Central memory CD8-positive, alpha-beta T cell (primary cell): ENCODE measurements around the gene C2CD2L.
"Not testable (repeated sequence)": the region's sequence is repeated elsewhere in the genome, so short reads cannot be mapped to it uniquely, and the experiment has no call there.

Source experiments
- ATAC-seq: fragments of 150-1000 bp; cut with Tn5 transposase; replicated peaks from 2 replicates; pipeline ENCODE4 v1.10.0; 2022; ENCODE audit warnings: mild to moderate bottlenecking, moderate FRiP score, moderate number of reproducible peaks; ENCODE audit not compliant: poor library complexity, severe bottlenecking; ENCODE audit errors: extremely low read depth
- DNase-seq, 2 donors: peaks; one replicate each; pipeline ENCODE4 v3.0.0; 2021; ENCODE audit warnings: low spot score in 2 of 2
- H3K27ac Mint-ChIP-seq: one replicate; pipeline ENCODE4 v1.8.0; 2022; ENCODE audit warnings: low read depth, mild to moderate bottlenecking, moderate library complexity, mixed read lengths
- H3K27me3 Mint-ChIP-seq: one replicate; pipeline ENCODE4 v1.8.0; 2022; ENCODE audit warnings: mixed read lengths
- H3K36me3 Mint-ChIP-seq: one replicate; pipeline ENCODE4 v1.8.0; 2022; ENCODE audit warnings: mild to moderate bottlenecking, moderate library complexity, mixed read lengths; ENCODE audit not compliant: insufficient read depth
- H3K4me1 Mint-ChIP-seq: one replicate; pipeline ENCODE4 v1.8.0; 2022; ENCODE audit warnings: mixed read lengths
- H3K4me3 Mint-ChIP-seq: one replicate; pipeline ENCODE4 v1.8.0; 2022; ENCODE audit warnings: mild to moderate bottlenecking, moderate library complexity, mixed read lengths
- H3K9me3 Mint-ChIP-seq: one replicate; pipeline ENCODE4 v1.8.0; 2022; ENCODE audit warnings: mixed read lengths

C2CD2L gene

DNA sequence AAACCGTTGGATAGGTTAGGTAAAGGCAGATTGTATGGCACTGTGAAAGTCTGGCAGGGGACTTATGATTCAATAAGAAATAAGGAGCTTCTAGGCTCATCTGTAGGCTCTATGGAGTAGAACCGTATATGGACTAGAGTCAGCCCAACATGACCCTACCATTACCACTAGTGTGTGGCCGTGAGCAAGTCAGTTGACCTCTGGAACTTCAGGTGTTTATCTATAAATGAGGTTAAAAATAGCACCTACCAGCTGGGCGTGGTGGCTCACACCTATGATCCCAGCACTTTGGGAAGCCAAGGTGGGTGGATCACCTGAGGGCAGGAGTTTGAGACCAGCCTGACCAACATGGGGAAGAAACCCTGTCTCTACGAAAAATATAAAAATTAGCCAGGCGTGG lies 18.7 kb downstream of the C2CD2L start:
- ATAC-seq: no peak
- Mint-ChIP-seq H3K27me3 (no peaks in the 10 kb centered on the region), H3K4me3 (no peak overlapping the region), H3K4me1 (peaks cover 33% of the 10 kb centered on the region), H3K27ac (no peak overlapping the region), H3K9me3 (no peaks in the 10 kb centered on the region), H3K36me3 (peaks cover 48% of the 10 kb centered on the region)
- no peak for DNase-seq

DNA sequence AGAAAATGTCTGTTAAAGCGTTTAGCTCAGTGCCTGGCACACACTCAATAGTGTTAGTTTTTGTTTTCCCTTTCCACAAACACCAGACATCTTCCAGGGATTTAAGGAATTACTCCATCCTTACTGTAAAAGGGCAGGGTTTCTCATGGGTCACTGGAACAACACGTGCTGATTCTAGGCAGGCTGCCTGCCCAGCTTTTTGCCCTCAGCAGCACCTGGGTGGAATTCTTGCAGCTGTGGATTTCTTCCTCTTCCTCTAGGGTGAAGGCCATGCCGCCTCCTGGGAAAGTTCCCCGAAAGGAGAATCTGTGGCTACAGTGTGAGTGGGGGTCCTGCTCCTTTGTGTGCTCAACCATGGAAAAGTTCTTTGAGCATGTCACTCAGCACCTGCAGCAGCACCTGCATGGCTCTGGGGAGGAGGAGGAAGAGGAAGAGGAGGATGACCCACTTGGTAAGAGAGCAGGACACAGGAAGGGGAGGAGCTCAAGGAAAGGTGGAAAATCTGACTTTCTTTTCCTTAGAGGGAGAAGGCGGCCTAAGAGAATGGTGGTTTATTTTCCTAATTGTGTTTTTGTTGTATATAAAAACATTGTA lies 19.6 kb downstream of the C2CD2L start:
- Mint-ChIP-seq H3K36me3 (peaks cover 55% of the 10 kb centered on the region), H3K27ac (no peak overlapping the region), H3K4me3 (no peak overlapping the region), H3K4me1 (peaks cover 28% of the 10 kb centered on the region), H3K27me3 (no peaks in the 10 kb centered on the region), H3K9me3 (no peaks in the 10 kb centered on the region)
- DNase-seq (no peak), ATAC-seq (no peak)

DNA sequence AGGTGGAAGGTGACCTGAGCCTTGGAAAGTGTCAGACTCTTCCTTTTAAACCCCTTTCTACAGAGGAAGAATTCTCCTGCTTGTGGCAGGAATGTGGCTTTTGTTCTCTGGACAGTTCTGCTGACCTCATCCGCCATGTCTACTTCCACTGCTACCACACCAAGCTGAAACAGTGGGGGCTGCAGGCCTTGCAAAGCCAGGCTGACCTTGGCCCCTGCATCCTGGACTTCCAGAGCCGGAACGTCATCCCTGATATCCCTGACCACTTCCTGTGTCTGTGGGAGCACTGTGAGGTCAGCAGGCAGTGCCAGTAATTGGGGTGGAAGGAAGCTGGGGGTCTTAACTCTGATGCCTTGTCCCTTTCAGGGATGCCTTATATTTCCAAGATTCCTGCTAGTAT lies 23.5 kb downstream of the C2CD2L start:
- ATAC-seq (no peak), DNase-seq (no peak)
- H3K9me3 Mint-ChIP-seq: no peaks in the 10 kb centered on the region
- H3K4me1 Mint-ChIP-seq: peaks cover 12% of the 10 kb centered on the region
- no peaks in the 10 kb centered on the region for H3K27me3 Mint-ChIP-seq
- H3K4me3 Mint-ChIP-seq: no peak overlapping the region
- no peak overlapping the region for H3K27ac Mint-ChIP-seq
- peaks cover 48% of the 10 kb centered on the region for H3K36me3 Mint-ChIP-seq

DNA sequence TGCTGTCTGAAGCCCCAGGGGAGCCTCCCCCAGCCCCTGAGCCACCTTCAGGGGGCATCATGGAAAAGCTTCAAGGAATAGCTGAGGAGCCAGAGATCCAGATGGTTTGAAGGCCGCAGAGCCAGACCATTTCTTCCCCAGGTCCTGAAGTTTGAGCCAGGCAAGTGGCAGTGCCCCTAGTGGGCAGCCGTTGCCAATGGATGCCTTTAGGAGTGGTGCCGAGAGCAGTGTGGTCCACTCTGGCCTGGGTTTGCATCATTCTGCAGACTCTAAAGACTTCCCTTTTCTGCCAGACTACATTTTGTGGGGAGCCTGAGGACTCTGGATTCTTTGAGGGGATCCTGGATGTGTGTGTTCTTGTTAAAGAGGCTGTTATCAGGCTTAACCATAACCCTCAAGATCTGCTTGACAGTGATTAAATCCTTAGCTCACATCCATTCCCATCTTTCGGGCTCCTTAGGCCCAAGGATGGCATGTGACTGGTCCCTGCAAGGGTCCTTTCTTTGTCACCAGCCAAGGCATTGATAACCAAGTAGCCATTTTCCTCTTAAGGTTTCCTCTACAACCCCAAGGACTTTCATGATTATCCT lies 27.3 kb downstream of the C2CD2L start:
- Mint-ChIP-seq H3K4me3 (no peak overlapping the region), H3K9me3 (no peaks in the 10 kb centered on the region), H3K27me3 (peaks cover 17% of the 10 kb centered on the region), H3K4me1 (peaks cover 6% of the 10 kb centered on the region), H3K27ac (no peak overlapping the region), H3K36me3 (peaks cover 28% of the 10 kb centered on the region)
- DNase-seq (no peak), ATAC-seq (no peak)

DNA sequence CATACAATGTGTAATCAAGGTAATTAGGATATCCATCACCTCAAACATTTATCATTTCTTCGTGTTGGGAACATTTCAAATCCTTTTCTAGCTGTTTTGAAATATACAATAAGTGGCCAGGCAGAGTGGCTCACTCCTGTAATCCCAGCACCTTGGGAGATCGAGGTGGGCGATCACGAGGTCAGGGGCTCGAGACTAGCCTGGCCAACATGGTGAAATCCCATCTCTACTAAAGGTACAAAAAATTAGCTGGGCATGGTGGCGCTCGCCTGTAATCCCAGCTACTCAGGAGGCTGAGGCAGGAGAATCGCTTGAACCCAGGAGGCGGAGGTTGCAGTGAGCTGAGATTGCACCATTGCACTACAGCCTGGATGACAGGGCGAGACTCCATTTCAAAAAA lies 32.1 kb downstream of the C2CD2L start:
- H3K27me3 Mint-ChIP-seq: peaks cover 27% of the 10 kb centered on the region
- not testable (repeated sequence) for H3K4me3 Mint-ChIP-seq, H3K4me1 Mint-ChIP-seq, ATAC-seq, H3K36me3 Mint-ChIP-seq, H3K27ac Mint-ChIP-seq, H3K9me3 Mint-ChIP-seq, DNase-seq

DNA sequence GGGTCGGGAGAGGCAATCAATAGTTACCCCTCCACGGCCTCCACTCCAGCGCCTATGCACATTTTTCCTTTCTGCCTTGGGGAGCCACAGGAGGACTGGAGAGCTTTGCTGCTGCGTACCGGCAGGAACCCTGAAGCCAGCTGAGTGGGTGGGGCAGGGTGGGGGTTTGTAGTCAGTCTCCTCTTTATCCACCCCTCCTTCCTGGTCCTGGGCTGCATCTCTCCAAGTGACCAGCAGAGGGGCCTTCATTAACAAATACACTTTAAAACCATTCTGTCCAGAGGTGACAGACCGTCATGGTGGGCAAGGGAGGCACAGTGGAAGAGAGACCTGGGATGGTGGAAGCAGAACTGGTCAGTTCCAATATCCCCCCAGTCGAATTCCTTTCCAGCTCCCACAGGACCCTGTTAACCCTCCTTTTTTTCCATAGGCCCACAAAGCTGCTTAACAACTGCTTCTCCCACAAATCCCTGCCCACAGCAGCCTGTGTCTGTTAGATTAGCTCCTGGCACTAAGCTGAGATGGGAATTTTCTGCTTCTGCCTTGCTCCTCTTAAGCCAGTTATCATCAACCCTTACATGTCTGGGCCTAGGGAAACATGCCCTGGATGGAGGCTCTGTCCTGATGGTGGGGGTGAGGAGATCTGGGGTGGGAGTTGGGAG lies 37.8 kb downstream of the C2CD2L start:
- Mint-ChIP-seq H3K36me3 (no peaks in the 10 kb centered on the region), H3K4me3 (no peak overlapping the region), H3K27me3 (peaks cover 45% of the 10 kb centered on the region), H3K27ac (no peak overlapping the region), H3K9me3 (no peaks in the 10 kb centered on the region), H3K4me1 (peaks cover 11% of the 10 kb centered on the region)
- no peak for ATAC-seq
- DNase-seq: no peak

DNA sequence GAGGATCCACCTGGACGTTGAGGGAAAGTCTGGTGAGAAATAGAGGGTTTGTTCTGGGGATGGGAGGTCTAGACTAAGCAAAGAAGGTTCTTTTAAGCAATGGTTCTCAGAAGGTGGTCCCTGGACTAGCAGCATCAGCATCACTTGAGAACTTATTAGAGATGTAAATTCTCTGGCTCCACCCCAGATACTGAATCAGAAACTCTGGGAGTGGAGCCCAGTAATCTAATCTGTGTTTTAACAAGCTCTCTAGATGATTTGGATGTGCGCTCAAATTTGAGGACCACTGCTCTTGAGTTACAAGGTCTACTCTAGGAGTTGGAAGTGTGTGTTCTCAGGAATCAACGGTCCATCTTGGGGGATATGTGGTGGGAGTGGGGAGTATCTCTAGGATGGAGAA lies 38.4 kb downstream of the C2CD2L start:
- ATAC-seq (no peak), DNase-seq (no peak)
- Mint-ChIP-seq H3K4me1 (peaks cover 11% of the 10 kb centered on the region), H3K4me3 (no peak overlapping the region), H3K27ac (no peak overlapping the region), H3K36me3 (no peaks in the 10 kb centered on the region), H3K27me3 (peaks cover 44% of the 10 kb centered on the region), H3K9me3 (no peaks in the 10 kb centered on the region)

DNA sequence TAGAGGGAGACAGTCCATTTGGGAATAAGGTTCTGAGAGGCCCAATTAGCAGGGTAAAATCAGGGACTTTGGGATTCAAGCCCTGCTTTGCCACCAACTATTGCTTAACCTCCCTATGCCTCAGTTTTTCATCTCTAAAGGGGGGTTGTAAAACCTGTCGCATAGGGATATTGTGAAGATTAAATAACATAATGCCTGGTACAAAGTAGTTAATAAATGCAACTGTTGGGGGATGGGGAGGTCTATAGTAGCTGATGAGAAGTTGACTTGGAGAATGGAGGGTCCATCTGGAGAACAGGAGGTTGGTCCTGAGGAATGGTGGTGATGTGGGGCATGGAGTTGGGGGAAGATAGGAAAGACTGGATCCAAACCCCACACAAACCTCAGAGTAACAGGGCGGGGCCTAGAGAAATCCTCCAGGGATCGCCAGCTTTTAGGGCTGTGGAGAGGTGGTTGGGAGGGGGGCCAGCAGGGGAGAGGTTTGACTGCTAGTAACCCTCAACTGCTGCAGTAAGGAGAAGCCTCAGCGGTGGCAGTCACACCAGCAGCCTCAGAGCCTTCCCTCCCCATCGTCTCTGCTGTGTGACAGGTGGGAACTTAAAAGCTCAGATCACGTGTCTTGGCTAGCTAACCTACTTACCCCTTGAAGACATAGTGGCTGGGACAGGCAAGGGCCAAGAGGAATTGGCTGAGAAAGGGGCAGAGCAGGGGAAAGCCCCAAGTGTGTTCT lies 40.6 kb downstream of the C2CD2L start:
- peaks cover 11% of the 10 kb centered on the region for H3K4me1 Mint-ChIP-seq

DNA sequence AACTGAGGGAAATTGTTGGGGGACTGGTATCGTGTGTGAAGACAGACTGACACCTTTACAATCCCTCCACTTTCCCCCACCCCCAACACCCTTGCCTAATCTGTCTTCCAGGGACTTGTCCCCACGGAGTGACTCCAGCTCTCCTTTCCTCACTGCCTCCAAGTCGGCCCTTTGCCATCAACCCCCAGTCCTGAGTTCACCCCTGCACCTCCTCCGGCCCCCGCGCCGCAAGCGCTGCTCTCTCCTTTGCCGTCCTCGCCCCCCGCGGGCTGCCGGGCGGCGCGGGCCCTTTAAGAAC lies 41.5 kb downstream of the C2CD2L start:
- Mint-ChIP-seq H3K4me3 (peak overlapping the region; percentile 53), H3K36me3 (no peaks in the 10 kb centered on the region), H3K9me3 (no peaks in the 10 kb centered on the region), H3K27ac (no peak overlapping the region), H3K4me1 (peaks cover 11% of the 10 kb centered on the region), H3K27me3 (peaks cover 52% of the 10 kb centered on the region)
- no peak for ATAC-seq
- DNase-seq: no peak

More for the DNA sequence above, 40.6 kb downstream of the C2CD2L start:
- no peak overlapping the region for H3K27ac Mint-ChIP-seq
- ATAC-seq (peak; percentile 26), DNase-seq (no peak)
- H3K9me3 Mint-ChIP-seq: no peaks in the 10 kb centered on the region
- H3K27me3 Mint-ChIP-seq: peaks cover 43% of the 10 kb centered on the region
- H3K36me3 Mint-ChIP-seq: no peaks in the 10 kb centered on the region
- peak overlapping the region; percentile 53 for H3K4me3 Mint-ChIP-seq

DNA sequence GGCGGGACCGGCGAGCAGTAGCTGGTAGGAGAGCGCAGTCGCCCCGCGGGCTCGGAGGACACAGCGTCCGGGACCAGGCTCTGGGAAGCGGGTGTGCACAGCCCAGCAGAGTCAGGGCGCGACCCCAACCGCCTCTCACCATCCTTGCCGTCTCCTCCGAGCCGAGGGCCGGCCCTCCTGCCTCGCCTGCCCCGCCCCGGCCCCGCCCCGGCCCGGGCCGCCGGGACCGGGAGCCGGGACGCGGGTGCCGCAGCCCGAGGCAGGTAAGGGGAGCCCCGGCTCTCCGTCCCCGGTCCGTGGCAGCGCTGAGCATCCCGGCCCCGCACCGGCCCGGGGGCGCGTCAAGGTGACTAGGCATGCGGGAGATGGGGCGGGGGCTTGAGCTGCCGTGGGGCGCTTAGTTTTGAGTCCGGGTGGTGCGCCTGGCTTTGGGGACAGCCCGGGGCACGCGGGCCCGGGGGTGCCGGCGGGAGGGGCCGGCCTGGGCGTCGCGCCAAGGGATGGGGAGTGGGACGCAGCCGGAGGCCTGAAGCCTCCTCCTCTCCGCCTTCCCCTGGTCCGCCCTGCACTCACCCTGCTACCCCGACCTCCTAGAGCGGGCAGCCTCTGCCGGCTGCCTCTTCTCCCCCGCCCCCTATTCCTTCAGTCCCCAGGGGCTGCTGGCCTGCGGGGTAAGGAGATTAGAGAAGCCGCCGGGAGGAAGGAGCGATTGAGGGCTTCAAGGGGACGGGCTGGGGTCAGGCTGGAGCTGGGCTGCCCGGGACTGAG lies 42.1 kb downstream of the C2CD2L start, which contains the start of gene ABCG4:
TSS of gene ABCG4 (plus strand) at position 35 of the 768 bp plus-strand sequence. CDS start 914 bp downstream, outside the sequence.
- DNase-seq: no peak
- Mint-ChIP-seq H3K27ac (no peak within 1 kb of the TSS), H3K4me3 (peak within 1 kb of the TSS; percentile 53), H3K4me1 (peaks cover 11% of the 10 kb centered on the region), H3K27me3 (peaks cover 57% of the 10 kb centered on the region), H3K36me3 (no peaks in the 10 kb centered on the region), H3K9me3 (no peaks in the 10 kb centered on the region)
- no peak for ATAC-seq

DNA sequence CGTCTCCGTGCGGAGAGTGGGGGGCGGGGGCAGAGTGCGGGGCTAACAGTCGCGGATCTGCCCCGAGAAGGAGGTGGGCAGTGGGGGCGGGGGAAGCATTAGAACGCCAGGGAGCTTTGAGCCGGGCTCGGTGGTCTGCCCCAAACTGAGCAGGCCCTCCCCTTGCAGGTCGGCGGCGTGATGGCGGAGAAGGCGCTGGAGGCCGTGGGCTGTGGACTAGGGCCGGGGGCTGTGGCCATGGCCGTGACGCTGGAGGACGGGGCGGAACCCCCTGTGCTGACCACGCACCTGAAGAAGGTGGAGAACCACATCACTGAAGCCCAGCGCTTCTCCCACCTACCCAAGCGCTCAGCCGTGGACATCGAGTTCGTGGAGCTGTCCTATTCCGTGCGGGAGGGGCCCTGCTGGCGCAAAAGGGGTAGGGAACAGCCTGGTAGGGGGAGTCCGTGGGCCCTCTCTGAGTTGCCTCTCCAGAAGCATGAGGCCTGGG lies 42.7 kb downstream of the C2CD2L start:
- peaks cover 60% of the 10 kb centered on the region for H3K27me3 Mint-ChIP-seq
- peak overlapping the region; percentile 21 for H3K4me3 Mint-ChIP-seq
- H3K27ac Mint-ChIP-seq: no peak overlapping the region
- peaks cover 11% of the 10 kb centered on the region for H3K4me1 Mint-ChIP-seq
- DNase-seq: no peak
- ATAC-seq: no peak
- no peaks in the 10 kb centered on the region for H3K36me3 Mint-ChIP-seq
- no peaks in the 10 kb centered on the region for H3K9me3 Mint-ChIP-seq

DNA sequence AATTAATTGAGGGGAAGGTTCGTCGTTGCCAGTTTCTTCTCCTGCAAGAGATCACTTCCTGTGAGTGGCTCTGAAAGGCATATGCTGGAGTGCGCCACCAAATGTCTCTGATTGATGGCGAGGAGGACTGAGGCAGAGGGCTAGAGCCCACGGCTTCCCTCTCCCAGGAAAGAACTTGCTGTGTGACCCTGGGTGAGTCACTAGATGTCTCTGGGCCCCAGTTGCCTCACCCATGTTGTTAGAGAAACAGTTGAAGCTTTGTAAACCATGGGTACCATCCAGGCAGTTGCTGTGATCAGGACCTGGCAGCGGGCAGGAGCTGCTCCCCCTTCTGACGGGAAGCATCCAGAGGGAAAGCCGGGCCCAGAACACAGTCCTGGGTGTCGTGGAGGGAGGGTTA lies 44.9 kb downstream of the C2CD2L start:
- no peaks in the 10 kb centered on the region for H3K9me3 Mint-ChIP-seq
- H3K36me3 Mint-ChIP-seq: no peaks in the 10 kb centered on the region
- peaks cover 60% of the 10 kb centered on the region for H3K27me3 Mint-ChIP-seq
- H3K27ac Mint-ChIP-seq: no peak overlapping the region
- no peak overlapping the region for H3K4me3 Mint-ChIP-seq
- DNase-seq (no peak), ATAC-seq (no peak)
- peaks cover 11% of the 10 kb centered on the region for H3K4me1 Mint-ChIP-seq
